Caco-2 (cell line): ENCODE results near the gene DDO. TPM values are rescaled to one million over a fixed set of nuclear protein-coding genes. Genes with fewer than 3 reads are reported as not detected.

Experiments
- BruUV-seq: library from RNA; stranded (reverse); fragments of 400-500 nt; replicated peaks from 2 replicates; lab custom pipeline; 2021; lab: Mats Ljungman, UMichigan
- CTCF ChIA-PET: fragments of 300-600 bp; sonication (Branson Sonifier 250); formaldehyde crosslinking; loops from one replicate; lab custom pipeline; 2022; ENCODE audit warnings: antibody characterized with exemption; lab: Charles Lee
- POLR2A ChIA-PET: fragments of 300-600 bp; sonication (Branson Sonifier 250); formaldehyde crosslinking; loops from one replicate; lab custom pipeline; 2022; ENCODE audit warnings: antibody characterized with exemption; lab: Charles Lee
- DNase-seq, 2 experiments: peaks; one replicate each; pipeline versions ENCODE4 v3.0.0 to v3.0.0-alpha.2; 2020 to 2022
- H3K27me3 ChIP-seq: replicated peaks from 2 replicates; pipeline ENCODE4 v1.6.0; 2011; ENCODE audit warnings: low read length; ENCODE audit not compliant: control insufficient read depth, insufficient read depth
- H3K36me3 ChIP-seq: 2 replicates; pipeline ENCODE4 v1.5.1; 2011; ENCODE audit warnings: low read length; ENCODE audit not compliant: control insufficient read depth, insufficient read depth
- H3K4me1 ChIP-seq: fragments of 250-450 bp; sonication (Bioruptor Pico); 2 replicates; pipeline ENCODE4 v1.5.1; 2020; ENCODE audit warnings: mild to moderate bottlenecking
- H3K4me3 ChIP-seq: 2 replicates; pipeline ENCODE4 v1.5.1; 2011; ENCODE audit warnings: low read depth, mild to moderate bottlenecking, control low read depth, low read length
- H3K9me3 ChIP-seq: fragments of 250-450 bp; sonication (Bioruptor Pico); 2 replicates; pipeline ENCODE4 v1.5.1; 2020; ENCODE audit warnings: mild to moderate bottlenecking, moderate library complexity
- H3K27ac Mint-ChIP-seq: one replicate; pipeline ENCODE4 v1.8.0; 2022; ENCODE audit warnings: mixed read lengths; ENCODE audit not compliant: unreplicated experiment
- H3K27me3 Mint-ChIP-seq: one replicate; pipeline ENCODE4 v1.8.0; 2022; ENCODE audit warnings: mixed read lengths; ENCODE audit not compliant: insufficient read depth, unreplicated experiment
- H3K36me3 Mint-ChIP-seq: one replicate; pipeline ENCODE4 v1.8.0; 2022; ENCODE audit warnings: mild to moderate bottlenecking, mixed read lengths; ENCODE audit not compliant: insufficient read depth, unreplicated experiment
- H3K4me1 Mint-ChIP-seq: one replicate; pipeline ENCODE4 v1.8.0; 2022; ENCODE audit warnings: low read depth, mixed read lengths; ENCODE audit not compliant: unreplicated experiment
- H3K4me3 Mint-ChIP-seq: one replicate; pipeline ENCODE4 v1.8.0; 2022; ENCODE audit warnings: mild to moderate bottlenecking, moderate library complexity, mixed read lengths; ENCODE audit not compliant: unreplicated experiment
- H3K9me3 Mint-ChIP-seq: one replicate; pipeline ENCODE4 v1.8.0; 2022; ENCODE audit warnings: mixed read lengths; ENCODE audit not compliant: unreplicated experiment
- CTCF ChIP-seq, 2 experiments: fragments of 200-600 bp in 1 of 2; IDR thresholded peaks; 1 replicate in 1 of 2; 2 replicates in 1 of 2; pipeline versions ENCODE4 v1.5.1 to v1.8.0; 2011 to 2022; ENCODE audit warnings: antibody characterized with exemption in 1 of 2, control low read depth in 1 of 2, inconsistent platforms in 1 of 2, low read depth in 1 of 2, low read length in 1 of 2, mild to moderate bottlenecking in 1 of 2, moderate library complexity in 1 of 2; ENCODE audit not compliant: insufficient read depth in 1 of 2, severe bottlenecking in 1 of 2, unreplicated experiment in 1 of 2
- intact Hi-C: fragments of 100-400 bp; cut with micrococcal nuclease; formaldehyde crosslinking; loops from one replicate; pipeline ENCODE4 v1.10.0; 2022; ENCODE audit not compliant: unreplicated experiment
- total RNA-seq: library from RNA; stranded (reverse); gene quantifications from 2 replicates; pipeline ENCODE4 v1.2.3, GENCODE V29; 2022

The DDO gene
- total RNA-seq, 1 experiment from 2014 or later: not detected

GRCh38 chr6:110400208-110400607 lies 15.2 kb downstream of the DDO start:
- Histone ChIP-seq H3K4me1 (0 out of 2 replicates have a peak, but pooled peaks cover 4% of the 10 kb centered on the region), H3K9me3 (no peaks in the 10 kb centered on the region), H3K27me3 (no peaks in the 10 kb centered on the region), H3K4me3 (no peak overlapping the region), H3K36me3 (no peaks in the 10 kb centered on the region)
- ChIA-PET CTCF (no interaction called here), POLR2A (no interaction called here)
- no peak overlapping the region for H3K4me3 Mint-ChIP-seq
- intact Hi-C loops: no loop called here
- H3K4me1 Mint-ChIP-seq: no peaks in the 10 kb centered on the region
- TF ChIP-seq CTCF (IDR thresholded peaks at IDR 0.05; ENCODE audit: insufficient read depth in 1 of 2, low read depth in 1 of 2, low read length in 1 of 2, severe bottlenecking in 1 of 2, unreplicated experiment in 1 of 2): no peak
- no TSS peak for BruUV-seq
- H3K9me3 Mint-ChIP-seq: no peaks in the 10 kb centered on the region
- no peak overlapping the region for H3K27ac Mint-ChIP-seq
- H3K36me3 Mint-ChIP-seq: no peaks in the 10 kb centered on the region
- no peak for DNase-seq
- no peaks in the 10 kb centered on the region for H3K27me3 Mint-ChIP-seq

- H3K27me3 ChIP-seq: no peaks in the 10 kb centered on the region
- no peak for DNase-seq
- no peak overlapping the region for H3K4me3 ChIP-seq
- H3K4me1 Mint-ChIP-seq: no peaks in the 10 kb centered on the region
- no peak overlapping the region for H3K27ac Mint-ChIP-seq
- no peaks in the 10 kb centered on the region for H3K9me3 ChIP-seq
- no peak overlapping the region for H3K4me3 Mint-ChIP-seq
- H3K36me3 Mint-ChIP-seq: no peaks in the 10 kb centered on the region
- POLR2A ChIA-PET: no interaction called here
- no peaks in the 10 kb centered on the region for H3K4me1 ChIP-seq
- no peaks in the 10 kb centered on the region for H3K36me3 ChIP-seq
- CTCF ChIA-PET: no interaction called here
- H3K9me3 Mint-ChIP-seq: no peaks in the 10 kb centered on the region
- no TSS peak for BruUV-seq
- intact Hi-C loops: no loop called here
- TF ChIP-seq CTCF (IDR thresholded peaks at IDR 0.05; ENCODE audit: insufficient read depth in 1 of 2, low read depth in 1 of 2, low read length in 1 of 2, severe bottlenecking in 1 of 2, unreplicated experiment in 1 of 2): no peak
- no peaks in the 10 kb centered on the region for H3K27me3 Mint-ChIP-seq
These were observed 15.9 kb downstream of the DDO start for GRCh38 chr6:110399219-110400071.

GRCh38 chr6:110398778-110399177 lies 16.6 kb downstream of the DDO start:
- intact Hi-C loops: no loop called here
- Mint-ChIP-seq H3K4me3 (no peak overlapping the region), H3K9me3 (no peaks in the 10 kb centered on the region), H3K4me1 (no peaks in the 10 kb centered on the region), H3K27me3 (no peaks in the 10 kb centered on the region), H3K36me3 (no peaks in the 10 kb centered on the region), H3K27ac (no peak overlapping the region)
- H3K27me3 ChIP-seq: no peaks in the 10 kb centered on the region
- H3K36me3 ChIP-seq: no peaks in the 10 kb centered on the region
- no peaks in the 10 kb centered on the region for H3K9me3 ChIP-seq
- TF ChIP-seq CTCF (IDR thresholded peaks at IDR 0.05; ENCODE audit: insufficient read depth in 1 of 2, low read depth in 1 of 2, low read length in 1 of 2, severe bottlenecking in 1 of 2, unreplicated experiment in 1 of 2): no peak
- H3K4me1 ChIP-seq: no peaks in the 10 kb centered on the region
- ChIA-PET CTCF (no interaction called here), POLR2A (no interaction called here)
- BruUV-seq: no TSS peak
- no peak overlapping the region for H3K4me3 ChIP-seq
- no peak for DNase-seq
